ENCODE measurements around the gene CDKL1.

Gene CDKL1

GRCh38 chr14:50334211-50334610 lies 62.5 kb downstream of the CDKL1 start:
- Histone ChIP-seq H3K4me1 (ENCODE audit: insufficient read depth, low read length) (peaks cover 26% of the 10 kb centered on the region), H4K20me1 (ENCODE audit: insufficient read depth, low read length) (no peaks in the 10 kb centered on the region), H3K4me3 (ENCODE audit: low read depth in 1 of 2, low read length in 2 of 2) (no peak overlapping the region), H2AFZ (ENCODE audit: low read depth, low read length) (no peak overlapping the region), H3K4me2 (ENCODE audit: insufficient read depth, low read length) (no peak overlapping the region), H3K36me3 (ENCODE audit: insufficient read depth, low read length) (peaks cover 26% of the 10 kb centered on the region), H3K79me2 (ENCODE audit: insufficient read depth, low read length) (no peaks in the 10 kb centered on the region), H3K27me3 (ENCODE audit: insufficient read depth, low read length, poor library complexity) (no peaks in the 10 kb centered on the region), H3K9me3 (ENCODE audit: insufficient read depth, low read length, severe bottlenecking) (no peaks in the 10 kb centered on the region), H3K9ac (ENCODE audit: low read depth, low read length) (no peak overlapping the region), H3K27ac (ENCODE audit: low read length) (no peak overlapping the region)
- TF ChIP-seq EZH2 (IDR thresholded peaks at IDR 0.05; ENCODE audit: borderline replicate concordance, low read depth, low read length, severe bottlenecking) (no peak), CTCF (IDR thresholded peaks at IDR 0.05; ENCODE audit: borderline replicate concordance, extremely low read depth, low read length, poor library complexity, severe bottlenecking) (no peak)
- DNase-seq (no peak), ATAC-seq (ENCODE audit: insufficient read depth, low read depth) (no peak)

- H3K4me3 ChIP-seq (ENCODE audit: low read depth in 1 of 2, low read length in 2 of 2): no peak overlapping the region
- no peak overlapping the region for H2AFZ ChIP-seq (ENCODE audit: low read depth, low read length)
- no peak overlapping the region for H3K27ac ChIP-seq (ENCODE audit: low read length)
- no peaks in the 10 kb centered on the region for H3K27me3 ChIP-seq (ENCODE audit: insufficient read depth, low read length, poor library complexity)
- ATAC-seq (ENCODE audit: insufficient read depth, low read depth): no peak
- peaks cover 32% of the 10 kb centered on the region for H3K36me3 ChIP-seq (ENCODE audit: insufficient read depth, low read length)
- H3K9ac ChIP-seq (ENCODE audit: low read depth, low read length): no peak overlapping the region
- no peak for DNase-seq
- H3K4me2 ChIP-seq (ENCODE audit: insufficient read depth, low read length): no peak overlapping the region
- H3K4me1 ChIP-seq (ENCODE audit: insufficient read depth, low read length): peaks cover 26% of the 10 kb centered on the region
- no peaks in the 10 kb centered on the region for H3K79me2 ChIP-seq (ENCODE audit: insufficient read depth, low read length)
- H4K20me1 ChIP-seq (ENCODE audit: insufficient read depth, low read length): no peaks in the 10 kb centered on the region
- no peak for TF ChIP-seq CTCF (IDR thresholded peaks at IDR 0.05; ENCODE audit: borderline replicate concordance, extremely low read depth, low read length, poor library complexity, severe bottlenecking)
- no peak for TF ChIP-seq EZH2 (IDR thresholded peaks at IDR 0.05; ENCODE audit: borderline replicate concordance, low read depth, low read length, severe bottlenecking)
- H3K9me3 ChIP-seq (ENCODE audit: insufficient read depth, low read length, severe bottlenecking): no peaks in the 10 kb centered on the region
Observed at GRCh38 chr14:50333014-50333509, 63.6 kb downstream of the CDKL1 start.

GRCh38 chr14:50331596-50331995 lies 65.1 kb downstream of the CDKL1 start:
- Histone ChIP-seq H3K4me1 (ENCODE audit: insufficient read depth, low read length) (peaks cover 25% of the 10 kb centered on the region), H3K27ac (ENCODE audit: low read length) (no peak overlapping the region), H3K9me3 (ENCODE audit: insufficient read depth, low read length, severe bottlenecking) (no peaks in the 10 kb centered on the region), H3K79me2 (ENCODE audit: insufficient read depth, low read length) (no peaks in the 10 kb centered on the region), H3K4me2 (ENCODE audit: insufficient read depth, low read length) (no peak overlapping the region), H3K4me3 (ENCODE audit: low read depth in 1 of 2, low read length in 2 of 2) (no peak overlapping the region), H3K9ac (ENCODE audit: low read depth, low read length) (no peak overlapping the region), H2AFZ (ENCODE audit: low read depth, low read length) (no peak overlapping the region), H4K20me1 (ENCODE audit: insufficient read depth, low read length) (no peaks in the 10 kb centered on the region), H3K36me3 (ENCODE audit: insufficient read depth, low read length) (peaks cover 39% of the 10 kb centered on the region), H3K27me3 (ENCODE audit: insufficient read depth, low read length, poor library complexity) (no peaks in the 10 kb centered on the region)
- no peak for DNase-seq
- no peak for TF ChIP-seq CTCF (IDR thresholded peaks at IDR 0.05; ENCODE audit: borderline replicate concordance, extremely low read depth, low read length, poor library complexity, severe bottlenecking)
- no peak for ATAC-seq (ENCODE audit: insufficient read depth, low read depth)

Data from DND-41 (cell line).